Panc1 (cell line): ENCODE data around the gene SPINDOC. TPM values are rescaled to one million over a fixed set of nuclear protein-coding genes. Genes with fewer than 3 reads are reported as not detected.
A peak's percentile ranks its signal among the peaks of the same experiment; 100 is the strongest.

Experiments used
- ATAC-seq: fragments of 200-7000 bp; cut with Tn5 transposase; 2 replicates; pipeline ENCODE4 v1.9.1; 2020; ENCODE audit warnings: mild to moderate bottlenecking, moderate library complexity
- Bru-seq: library from RNA; stranded (reverse); fragments of 400-500 nt; gene quantifications from one replicate; lab custom pipeline; 2021; lab: Mats Ljungman, UMichigan
- BruChase-seq, 2 experiments: library from RNA; stranded (reverse); fragments of 400-500 nt; gene quantifications; one replicate each; lab custom pipeline; 2021; lab: Mats Ljungman, UMichigan
- BruUV-seq: library from RNA; stranded (reverse); fragments of 400-500 nt; replicated peaks from 2 replicates; lab custom pipeline; 2021; lab: Mats Ljungman, UMichigan
- CTCF ChIA-PET: fragments of 300-600 bp; sonication (Branson Sonifier 250); formaldehyde crosslinking; loops from one replicate; lab custom pipeline; 2022; ENCODE audit warnings: antibody characterized with exemption; lab: Charles Lee
- POLR2A ChIA-PET: fragments of 300-600 bp; sonication (Branson Sonifier 250); formaldehyde crosslinking; loops from one replicate; lab custom pipeline; 2022; ENCODE audit warnings: antibody characterized with exemption; lab: Charles Lee
- DNase-seq: peaks from one replicate; pipeline ENCODE4 v3.0.0-alpha.2; 2010; ENCODE audit warnings: low read depth, low spot score
- H3K27ac ChIP-seq: 2 replicates; pipeline ENCODE4 v1.5.1; 2011; ENCODE audit warnings: mild to moderate bottlenecking, low read length, inconsistent platforms
- H3K27me3 ChIP-seq: fragments of 200-500 bp; sonication (Bioruptor generic); 2 replicates; pipeline ENCODE4 v1.6.0; 2014; ENCODE audit warnings: low read length, inconsistent platforms; ENCODE audit not compliant: control insufficient read depth, insufficient read depth
- H3K36me3 ChIP-seq: fragments of 200-500 bp; sonication (Bioruptor generic); 2 replicates; pipeline ENCODE4 v1.5.1; 2014; ENCODE audit warnings: inconsistent platforms, mild to moderate bottlenecking, low read length, moderate library complexity; ENCODE audit not compliant: control insufficient read depth, insufficient read depth
- H3K4me1 ChIP-seq: 2 replicates; pipeline ENCODE4 v1.5.1; 2011; ENCODE audit warnings: inconsistent platforms, mild to moderate bottlenecking, low read length, moderate library complexity; ENCODE audit not compliant: control insufficient read depth, insufficient read depth
- H3K4me3 ChIP-seq, 2 experiments: 2 replicates each; pipeline ENCODE4 v1.5.1; 2011 to 2012; ENCODE audit warnings: low read depth in 2 of 2, low read length in 2 of 2, mild to moderate bottlenecking in 2 of 2, inconsistent platforms in 1 of 2, moderate library complexity in 1 of 2
- H3K9me3 ChIP-seq: fragments of 200-500 bp; sonication (Bioruptor generic); 2 replicates; pipeline ENCODE4 v1.5.1; 2014; ENCODE audit warnings: low read depth, mild to moderate bottlenecking, inconsistent platforms, low read length, moderate library complexity; ENCODE audit not compliant: control insufficient read depth, insufficient read depth
- CTCF ChIP-seq: fragments of 450-650 bp; IDR thresholded peaks from 2 replicates; pipeline ENCODE4 v1.5.1; 2017; ENCODE audit warnings: mild to moderate bottlenecking
- POLR2AphosphoS5 ChIP-seq: IDR thresholded peaks from 2 replicates; pipeline ENCODE4 v1.6.1; 2012; ENCODE audit warnings: mild to moderate bottlenecking, low read depth, low read length, moderate library complexity
- REST ChIP-seq, 2 experiments: IDR thresholded peaks; 2 replicates each; pipeline ENCODE4 v1.6.1; 2011 to 2012; ENCODE audit warnings: low read depth in 2 of 2, control low read depth in 1 of 2, low read length in 1 of 2, mild to moderate bottlenecking in 1 of 2, moderate library complexity in 1 of 2; ENCODE audit not compliant: insufficient read depth in 1 of 2
- SIN3A ChIP-seq: IDR thresholded peaks from 2 replicates; pipeline ENCODE4 v1.6.1; 2012; ENCODE audit warnings: low read depth, mild to moderate bottlenecking, low read length, moderate library complexity, borderline replicate concordance; ENCODE audit not compliant: insufficient read depth
- TCF7L2 ChIP-seq: IDR thresholded peaks from 2 replicates; pipeline ENCODE4 v1.6.1; 2011; ENCODE audit warnings: mild to moderate bottlenecking, low read depth, low read length, inconsistent platforms
- in situ Hi-C: cut with HindIII; loops from 2 replicates; pipeline ENCODE4 v1.10.0; 2016; ENCODE audit warnings: low sequenced_read_pairs, low pct_unique_long_range_greater_than_20kb
- intact Hi-C: fragments of 100-400 bp; cut with micrococcal nuclease; formaldehyde crosslinking; loops from one replicate; pipeline ENCODE4 v1.10.0; 2022; ENCODE audit not compliant: unreplicated experiment
- long read RNA-seq: library from polyadenylated mRNA; unstranded; transcript quantifications from one replicate; pipeline ENCODE4 v2.0.0, GENCODE V29; 2021; ENCODE audit not compliant: unreplicated experiment
- polyA plus RNA-seq: library from polyadenylated mRNA; unstranded; fragments of >200 nt; gene quantifications from one replicate; pipeline ENCODE4 v1.2.1, GENCODE V29; 2012; ENCODE audit warnings: missing spikeins; ENCODE audit not compliant: insufficient read length
- total RNA-seq: library from RNA; stranded (reverse); gene quantifications from one replicate; pipeline ENCODE4 v1.2.1, GENCODE V29; 2021; ENCODE audit not compliant: unreplicated experiment

Gene SPINDOC
- total RNA-seq: 59.1 TPM
- polyA plus RNA-seq: 69.5 TPM
- Bru-seq, nascent RNA: percentile 75 among the genes with signal in this experiment
- BruChase-seq, experiment 1, labeled RNA remaining after a 2-hour chase: percentile 81 among the genes with signal in this experiment
- percentile 80 among the genes with signal in this experiment for BruChase-seq, experiment 2, labeled RNA remaining after a 6-hour chase
- long read RNA-seq, partial matches to known transcripts: 5 of 15 reads
- long read RNA-seq, other reads (novel, unspliced or antisense): 7 of 15 reads

GRCh38 chr11:63813035-63813562, at the start of gene SPINDOC:
Gene SPINDOC, plus strand, starts transcription at chr11:63813456. Its CDS starts 231 bp downstream, at chr11:63813687.
- BruUV-seq: no TSS peak
- in situ Hi-C loops: no loop called here
- ChIA-PET CTCF (no interaction called here), POLR2A (no interaction called here)
- Histone ChIP-seq H3K27ac (peak within 1 kb of the TSS; percentile 91), H3K27me3 (no peaks in the 10 kb centered on the region), H3K4me1 (peaks cover 14% of the 10 kb centered on the region), H3K9me3 (no peaks in the 10 kb centered on the region), H3K36me3 (no peaks in the 10 kb centered on the region; the same call in none of the 2 replicates), H3K4me3 (peak within 1 kb of the TSS; percentile 84 to 89)
- ATAC-seq: peak; percentile 95
- intact Hi-C loops: no loop called here
- TF ChIP-seq SIN3A (peak; percentile 50; the same call in 1 of the 2 replicates), POLR2AphosphoS5 (peak; percentile 63), CTCF (no peak), REST (IDR thresholded peaks at IDR 0.05; ENCODE audit: insufficient read depth in 1 of 2, low read depth in 2 of 2, low read length in 1 of 2) (no peak)
- no peak for DNase-seq

GRCh38 chr11:63763496-63764339, 49.5 kb upstream of the SPINDOC start:
- POLR2A ChIA-PET: no interaction called here

More at GRCh38 chr11:63763496-63764339, 49.5 kb upstream of the SPINDOC start:
- no peak overlapping the region for H3K27ac ChIP-seq
- TF ChIP-seq POLR2AphosphoS5 (no peak), CTCF (no peak), SIN3A (no peak), REST (IDR thresholded peaks at IDR 0.05; ENCODE audit: insufficient read depth in 1 of 2, low read depth in 2 of 2, low read length in 1 of 2) (no peak), TCF7L2 (no peak)
- ATAC-seq: no peak
- no TSS peak for BruUV-seq
- no peak for DNase-seq
- H3K9me3 ChIP-seq: no peaks in the 10 kb centered on the region
- H3K4me3 ChIP-seq: no peak overlapping the region
- H3K4me1 ChIP-seq: peaks cover 8% of the 10 kb centered on the region
- no peaks in the 10 kb centered on the region for H3K27me3 ChIP-seq
- in situ Hi-C loops: no loop called here
- H3K36me3 ChIP-seq: peaks cover 11% of the 10 kb centered on the region; the same call in 1 of the 2 replicates
- CTCF ChIA-PET: interaction anchor here (0.6 kb wide), 1 partner anchor 35 kb away, joined by 3 read pairs; no protein-coding TSS in a partner anchor
- intact Hi-C loops: loop anchor here (10.0 kb wide), 1 partner anchor 71 kb away; the partner anchor contains the start of gene MARK2
